A549 (cell line): ENCODE measurements around the gene IL4R.

Source experiments
- CTCF ChIP-seq: fragments of >200 bp; sonication (Bioruptor Twin); formaldehyde crosslinking; IDR thresholded peaks from 3 replicates; pipeline ENCODE4 v1.5.1; 2016
- MAX ChIP-seq: IDR thresholded peaks from 2 replicates; pipeline ENCODE4 v1.6.1; 2012
- MAZ ChIP-seq: fragments of 150-350 bp; IDR thresholded peaks from 2 replicates; pipeline ENCODE4 v1.6.1; 2014; ENCODE audit warnings: antibody characterized with exemption, low read depth, low read length, borderline replicate concordance
- NR3C1 ChIP-seq: fragments of >200 bp; sonication (Bioruptor Twin); formaldehyde crosslinking; IDR thresholded peaks from 3 replicates; pipeline ENCODE4 v1.6.1; 2017
- POLR2A ChIP-seq: IDR thresholded peaks from 2 replicates; pipeline ENCODE4 v1.6.1; 2012; ENCODE audit warnings: mild to moderate bottlenecking, low read length
- RCOR1 ChIP-seq: fragments of 150-350 bp; IDR thresholded peaks from 2 replicates; pipeline ENCODE4 v1.6.1; 2014; ENCODE audit warnings: antibody characterized with exemption, low read length, low read depth
- REST ChIP-seq: fragments of 200-600 bp; sonication (generic); IDR thresholded peaks from 2 replicates; pipeline ENCODE4 v1.6.1; 2016; ENCODE audit warnings: antibody characterized with exemption, mild to moderate bottlenecking, moderate library complexity
- RNF2 ChIP-seq: fragments of 200-600 bp; sonication (generic); IDR thresholded peaks from 2 replicates; pipeline ENCODE4 v1.6.1; 2016; ENCODE audit warnings: low read depth, mild to moderate bottlenecking, antibody characterized with exemption, moderate library complexity, borderline replicate concordance
- ZC3H11A ChIP-seq: fragments of 450-650 bp; IDR thresholded peaks from 2 replicates; pipeline ENCODE4 v1.6.1; 2014; ENCODE audit warnings: antibody characterized with exemption, mild to moderate bottlenecking
- ZFP36 ChIP-seq: fragments of 450-650 bp; IDR thresholded peaks from 2 replicates; pipeline ENCODE4 v1.6.1; 2014; ENCODE audit warnings: borderline replicate concordance; ENCODE audit not compliant: partially characterized antibody

GRCh38 chr16:27389272-27389961 lies 75.6 kb downstream of the IL4R start:
- no peak for TF ChIP-seq REST
- TF ChIP-seq CTCF = no peak
- TF ChIP-seq MAX = no peak
- no peak for TF ChIP-seq MAZ
- no peak for TF ChIP-seq POLR2A
- no peak for TF ChIP-seq NR3C1
- TF ChIP-seq ZFP36 = no peak
- no peak for TF ChIP-seq RCOR1
- TF ChIP-seq ZC3H11A = no peak
- TF ChIP-seq RNF2 = no peak
